ENCODE data around the gene KDSR.

The KDSR gene

GRCh38 chr18:63307551-63308200, 59.3 kb downstream of the KDSR start:
- H3K36me3 ChIP-seq (ENCODE audit: control insufficient read depth in 1 of 2, insufficient read depth in 2 of 2, low read length in 2 of 2), result no peaks in the 10 kb centered on the region
- H3K79me1 ChIP-seq (ENCODE audit: low read length), result no peaks in the 10 kb centered on the region
- H2AK5ac ChIP-seq (ENCODE audit: low read length), result no peak overlapping the region
- H2BK12ac ChIP-seq (ENCODE audit: low read length), result no peak overlapping the region
- no peak overlapping the region for H4K8ac ChIP-seq (ENCODE audit: low read depth, low read length)
- no peak overlapping the region for H2BK120ac ChIP-seq (ENCODE audit: insufficient read depth, low read length, poor library complexity)
- WGBS (ENCODE audit: extremely low coverage, insufficient coverage, insufficient read length), result no CpG with 5 or more reads among the region's 2 CpGs
- H3K9ac ChIP-seq (ENCODE audit: low read length), result no peak overlapping the region
- H3K9me3 ChIP-seq (ENCODE audit: insufficient read depth, low read depth, low read length), result no peaks in the 10 kb centered on the region
- no peaks in the 10 kb centered on the region for H3K4me1 ChIP-seq (ENCODE audit: control insufficient read depth in 1 of 2, insufficient read depth in 2 of 2, low read length in 2 of 2)
- H2AFZ ChIP-seq (ENCODE audit: insufficient read depth, low read length, poor library complexity), result no peak overlapping the region
- H3K4me2 ChIP-seq (ENCODE audit: low read length), result no peak overlapping the region
- H4K12ac ChIP-seq (ENCODE audit: low read depth, low read length), result no peak overlapping the region
- no peak overlapping the region for H3K27ac ChIP-seq (ENCODE audit: low read depth, low read length)
- H3K4ac ChIP-seq (ENCODE audit: low read depth, low read length), result no peak overlapping the region
- no peak overlapping the region for H3K4me3 ChIP-seq (ENCODE audit: low read depth, low read length)
- H3K27me3 ChIP-seq (ENCODE audit: insufficient read depth, low read length), result no peaks in the 10 kb centered on the region
- H3K23ac ChIP-seq (ENCODE audit: low read length), result no peak overlapping the region
- no peak for DNase-seq
- H4K91ac ChIP-seq (ENCODE audit: low read depth, low read length), result no peak overlapping the region
- H2BK5ac ChIP-seq (ENCODE audit: low read depth, low read length, poor library complexity), result no peak overlapping the region
- H3K18ac ChIP-seq (ENCODE audit: low read length), result no peak overlapping the region
- H3K79me2 ChIP-seq (ENCODE audit: control insufficient read depth, insufficient read depth, low read length, poor library complexity), result no peaks in the 10 kb centered on the region
- no peak overlapping the region for H3K14ac ChIP-seq (ENCODE audit: low read length)

DNA sequence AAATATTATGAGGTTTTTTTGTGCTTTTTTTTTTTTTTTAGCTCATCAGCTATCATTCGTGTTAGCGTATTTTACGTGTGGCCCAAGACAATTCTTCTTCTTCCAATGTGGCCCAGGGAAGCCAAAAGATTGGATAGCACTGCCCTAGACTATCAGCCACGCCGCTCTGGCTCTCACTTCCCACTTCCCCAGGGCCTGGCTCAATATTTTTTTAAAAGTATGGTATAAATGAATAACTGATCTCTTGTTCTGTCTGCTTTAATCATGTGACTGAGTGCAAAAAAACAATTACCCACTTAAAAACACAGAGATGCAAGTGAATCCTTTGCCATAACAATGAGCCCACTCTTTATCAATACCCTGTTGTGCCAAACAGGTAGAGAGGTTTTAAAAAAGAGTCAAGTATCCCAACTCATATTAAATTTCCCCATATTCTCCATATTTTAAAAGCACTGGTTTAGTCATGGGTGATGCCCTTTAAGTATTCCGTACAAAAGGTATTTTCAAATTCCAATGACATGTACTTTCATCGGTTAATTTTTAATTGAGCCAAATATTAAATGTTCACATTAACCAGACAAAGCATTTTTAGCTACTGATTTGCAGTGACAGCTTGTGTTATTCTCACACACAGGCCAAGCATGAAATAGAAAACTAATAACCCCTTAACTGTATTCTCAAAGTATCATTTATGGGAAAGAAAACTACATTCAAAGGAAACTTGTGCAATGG, 60.0 kb downstream of the KDSR start:
- H2BK5ac ChIP-seq (ENCODE audit: low read depth, low read length, poor library complexity), result no peak overlapping the region
- H3K79me1 ChIP-seq (ENCODE audit: low read length), result no peaks in the 10 kb centered on the region
- H3K36me3 ChIP-seq (ENCODE audit: control insufficient read depth in 1 of 2, insufficient read depth in 2 of 2, low read length in 2 of 2), result no peaks in the 10 kb centered on the region
- no peak overlapping the region for H4K8ac ChIP-seq (ENCODE audit: low read depth, low read length)
- H3K9me3 ChIP-seq (ENCODE audit: insufficient read depth, low read depth, low read length), result no peaks in the 10 kb centered on the region
- H2BK12ac ChIP-seq (ENCODE audit: low read length), result no peak overlapping the region
- H4K91ac ChIP-seq (ENCODE audit: low read depth, low read length), result no peak overlapping the region
- no peak overlapping the region for H3K18ac ChIP-seq (ENCODE audit: low read length)
- no peak overlapping the region for H2BK120ac ChIP-seq (ENCODE audit: insufficient read depth, low read length, poor library complexity)
- no peaks in the 10 kb centered on the region for H3K27me3 ChIP-seq (ENCODE audit: insufficient read depth, low read length)
- no peak overlapping the region for H2AK5ac ChIP-seq (ENCODE audit: low read length)
- H3K4ac ChIP-seq (ENCODE audit: low read depth, low read length), result no peak overlapping the region
- no peak overlapping the region for H3K4me3 ChIP-seq (ENCODE audit: low read depth, low read length)
- DNase-seq, result no peak
- no peaks in the 10 kb centered on the region for H3K4me1 ChIP-seq (ENCODE audit: control insufficient read depth in 1 of 2, insufficient read depth in 2 of 2, low read length in 2 of 2)
- H2AFZ ChIP-seq (ENCODE audit: insufficient read depth, low read length, poor library complexity), result no peak overlapping the region
- H3K4me2 ChIP-seq (ENCODE audit: low read length), result no peak overlapping the region
- no peak overlapping the region for H3K9ac ChIP-seq (ENCODE audit: low read length)
- no CpG with 5 or more reads among the region's 7 CpGs for WGBS (ENCODE audit: extremely low coverage, insufficient coverage, insufficient read length)
- no peaks in the 10 kb centered on the region for H3K79me2 ChIP-seq (ENCODE audit: control insufficient read depth, insufficient read depth, low read length, poor library complexity)
- H3K23ac ChIP-seq (ENCODE audit: low read length), result no peak overlapping the region
- H3K14ac ChIP-seq (ENCODE audit: low read length), result no peak overlapping the region
- H3K27ac ChIP-seq (ENCODE audit: low read depth, low read length), result no peak overlapping the region
- H4K12ac ChIP-seq (ENCODE audit: low read depth, low read length), result no peak overlapping the region

DNA sequence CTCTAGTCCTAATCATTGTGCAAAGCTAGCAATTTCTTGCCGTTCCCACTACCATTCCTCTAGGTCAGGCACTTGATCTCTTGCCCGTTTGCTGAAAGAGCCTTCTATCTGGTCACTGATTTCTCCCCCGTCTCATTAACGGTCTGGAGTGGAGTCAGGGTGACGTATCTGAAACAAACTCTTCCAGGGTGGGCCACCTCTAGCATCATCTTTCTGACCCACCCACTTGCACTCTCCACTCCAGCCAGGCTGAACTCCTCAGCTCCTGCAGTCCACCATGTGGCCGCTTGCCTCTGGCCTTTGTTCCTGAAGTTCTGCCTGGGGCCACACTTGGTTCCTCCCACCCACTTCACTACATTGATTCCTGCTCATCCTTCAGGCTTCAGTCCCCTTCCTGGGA, 60.8 kb downstream of the KDSR start:
- no peak overlapping the region for H2AFZ ChIP-seq (ENCODE audit: insufficient read depth, low read length, poor library complexity)
- WGBS (ENCODE audit: extremely low coverage, insufficient coverage, insufficient read length), result no CpG with 5 or more reads among the region's 6 CpGs

GRCh38 chr18:63303547-63303946, 63.5 kb downstream of the KDSR start:
- H3K4ac ChIP-seq (ENCODE audit: low read depth, low read length), result no peak overlapping the region
- no peak overlapping the region for H3K23ac ChIP-seq (ENCODE audit: low read length)
- H2BK5ac ChIP-seq (ENCODE audit: low read depth, low read length, poor library complexity), result no peak overlapping the region
- no peak overlapping the region for H4K8ac ChIP-seq (ENCODE audit: low read depth, low read length)
- no peaks in the 10 kb centered on the region for H3K27me3 ChIP-seq (ENCODE audit: insufficient read depth, low read length)
- no peak overlapping the region for H4K91ac ChIP-seq (ENCODE audit: low read depth, low read length)
- no peak overlapping the region for H3K14ac ChIP-seq (ENCODE audit: low read length)
- peaks cover 4% of the 10 kb centered on the region in 2 experiments for H3K4me1 ChIP-seq (ENCODE audit: control insufficient read depth in 1 of 2, insufficient read depth in 2 of 2, low read length in 2 of 2)
- no peaks in the 10 kb centered on the region for H3K36me3 ChIP-seq (ENCODE audit: control insufficient read depth in 1 of 2, insufficient read depth in 2 of 2, low read length in 2 of 2)
- no peak for DNase-seq
- no peaks in the 10 kb centered on the region for H3K9me3 ChIP-seq (ENCODE audit: insufficient read depth, low read depth, low read length)
- H2BK120ac ChIP-seq (ENCODE audit: insufficient read depth, low read length, poor library complexity), result no peak overlapping the region
- no CpG with 5 or more reads among the region's 3 CpGs for WGBS (ENCODE audit: extremely low coverage, insufficient coverage, insufficient read length)
- H3K79me1 ChIP-seq (ENCODE audit: low read length), result no peaks in the 10 kb centered on the region
- no peak overlapping the region for H3K4me3 ChIP-seq (ENCODE audit: low read depth, low read length)
- no peak overlapping the region for H2BK12ac ChIP-seq (ENCODE audit: low read length)
- H2AFZ ChIP-seq (ENCODE audit: insufficient read depth, low read length, poor library complexity), result no peak overlapping the region
- no peak overlapping the region for H3K9ac ChIP-seq (ENCODE audit: low read length)
- no peak overlapping the region for H3K27ac ChIP-seq (ENCODE audit: low read depth, low read length)
- no peak overlapping the region for H3K18ac ChIP-seq (ENCODE audit: low read length)
- H2AK5ac ChIP-seq (ENCODE audit: low read length), result no peak overlapping the region
- no peak overlapping the region for H3K4me2 ChIP-seq (ENCODE audit: low read length)
- no peaks in the 10 kb centered on the region for H3K79me2 ChIP-seq (ENCODE audit: control insufficient read depth, insufficient read depth, low read length, poor library complexity)
- H4K12ac ChIP-seq (ENCODE audit: low read depth, low read length), result no peak overlapping the region

More for the DNA sequence above, 60.8 kb downstream of the KDSR start:
- no peak overlapping the region for H2BK12ac ChIP-seq (ENCODE audit: low read length)
- no peak overlapping the region for H3K4ac ChIP-seq (ENCODE audit: low read depth, low read length)
- no peak overlapping the region for H3K4me3 ChIP-seq (ENCODE audit: low read depth, low read length)
- H3K4me2 ChIP-seq (ENCODE audit: low read length), result no peak overlapping the region
- no peak overlapping the region for H4K12ac ChIP-seq (ENCODE audit: low read depth, low read length)
- H3K27me3 ChIP-seq (ENCODE audit: insufficient read depth, low read length), result no peaks in the 10 kb centered on the region
- H3K9me3 ChIP-seq (ENCODE audit: insufficient read depth, low read depth, low read length), result no peaks in the 10 kb centered on the region
- H3K14ac ChIP-seq (ENCODE audit: low read length), result no peak overlapping the region
- no peaks in the 10 kb centered on the region for H3K36me3 ChIP-seq (ENCODE audit: control insufficient read depth in 1 of 2, insufficient read depth in 2 of 2, low read length in 2 of 2)
- H4K8ac ChIP-seq (ENCODE audit: low read depth, low read length), result no peak overlapping the region
- H3K27ac ChIP-seq (ENCODE audit: low read depth, low read length), result no peak overlapping the region
- no peak overlapping the region for H3K9ac ChIP-seq (ENCODE audit: low read length)
- H3K23ac ChIP-seq (ENCODE audit: low read length), result no peak overlapping the region
- no peaks in the 10 kb centered on the region for H3K79me2 ChIP-seq (ENCODE audit: control insufficient read depth, insufficient read depth, low read length, poor library complexity)
- H2AK5ac ChIP-seq (ENCODE audit: low read length), result no peak overlapping the region
- no peak overlapping the region for H2BK120ac ChIP-seq (ENCODE audit: insufficient read depth, low read length, poor library complexity)
- H3K4me1 ChIP-seq (ENCODE audit: control insufficient read depth in 1 of 2, insufficient read depth in 2 of 2, low read length in 2 of 2), result no peaks in the 10 kb centered on the region
- no peak overlapping the region for H3K18ac ChIP-seq (ENCODE audit: low read length)
- no peaks in the 10 kb centered on the region for H3K79me1 ChIP-seq (ENCODE audit: low read length)
- no peak for DNase-seq
- H2BK5ac ChIP-seq (ENCODE audit: low read depth, low read length, poor library complexity), result no peak overlapping the region
- no peak overlapping the region for H4K91ac ChIP-seq (ENCODE audit: low read depth, low read length)

Measured in trophoblast cell (in vitro differentiated cells and primary cell).